ENCODE measurements around the gene EMP1.
"Not testable (repeated sequence)": the region's sequence is repeated elsewhere in the genome, so short reads cannot be mapped to it uniquely, and the experiment has no call there.

EMP1 gene

DNA sequence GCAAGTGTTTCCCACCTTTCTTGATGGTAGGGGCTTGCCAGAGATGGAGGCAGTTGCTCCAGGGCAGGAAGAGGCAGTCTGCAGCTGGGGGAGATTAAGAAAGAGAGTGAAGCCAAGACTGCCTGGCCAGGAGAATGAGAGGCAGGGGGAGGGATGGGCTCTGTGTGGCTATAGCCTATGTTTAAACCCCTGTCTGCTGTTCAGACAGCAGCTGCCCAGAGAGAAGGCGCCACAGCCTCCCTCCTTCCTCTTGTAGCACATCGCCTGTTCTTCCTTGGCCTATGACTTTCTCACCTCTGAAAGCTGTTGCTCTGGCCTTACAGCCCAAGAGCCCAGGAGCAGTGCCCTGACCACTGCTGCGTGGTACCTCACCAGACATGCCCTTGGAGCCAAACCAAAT is 61.7 kb downstream of the EMP1 start:
- DNase-seq (ENCODE audit: low read depth): no peak

DNA sequence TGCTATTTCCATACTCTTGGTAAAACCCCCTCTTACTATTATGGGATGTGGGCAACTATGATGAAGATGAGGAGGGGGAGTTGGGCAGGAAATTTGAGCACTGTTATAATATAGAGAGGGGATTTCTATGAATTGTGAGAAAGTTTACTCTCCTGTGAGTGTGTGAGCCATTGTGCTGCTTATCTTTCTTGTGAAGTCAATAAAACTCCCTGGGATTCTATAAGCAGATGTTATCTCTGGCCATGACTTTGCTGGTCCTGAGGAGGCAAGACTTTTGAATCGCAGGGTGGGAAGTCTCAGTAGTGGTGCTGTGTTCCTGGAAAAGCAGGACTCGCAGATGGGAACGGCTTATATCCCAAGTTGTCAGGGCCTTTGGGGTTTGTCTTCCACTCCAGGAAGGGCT is 62.2 kb downstream of the EMP1 start:
- no peak for DNase-seq (ENCODE audit: low read depth)

DNA sequence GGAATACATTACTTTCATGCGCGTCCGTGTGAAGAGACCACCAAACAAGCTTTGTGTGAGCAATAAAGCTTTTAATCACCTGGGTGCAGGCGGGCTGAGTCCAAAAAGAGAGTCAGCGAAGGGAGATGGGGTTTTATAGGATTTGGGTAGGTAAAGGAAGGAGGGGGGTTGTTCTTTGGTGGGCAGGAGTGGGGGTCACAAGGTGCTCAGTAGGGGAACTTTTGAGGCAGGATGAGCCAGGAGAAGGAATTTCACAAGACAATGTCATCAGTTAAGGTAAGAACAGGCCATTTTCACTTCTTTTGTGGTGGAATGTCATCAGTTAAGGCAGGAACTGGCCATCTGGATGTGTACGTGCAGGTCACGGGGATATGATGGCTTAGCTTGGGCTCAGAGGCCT is 63.1 kb downstream of the EMP1 start:
- not testable (repeated sequence) for DNase-seq (ENCODE audit: low read depth)

DNA sequence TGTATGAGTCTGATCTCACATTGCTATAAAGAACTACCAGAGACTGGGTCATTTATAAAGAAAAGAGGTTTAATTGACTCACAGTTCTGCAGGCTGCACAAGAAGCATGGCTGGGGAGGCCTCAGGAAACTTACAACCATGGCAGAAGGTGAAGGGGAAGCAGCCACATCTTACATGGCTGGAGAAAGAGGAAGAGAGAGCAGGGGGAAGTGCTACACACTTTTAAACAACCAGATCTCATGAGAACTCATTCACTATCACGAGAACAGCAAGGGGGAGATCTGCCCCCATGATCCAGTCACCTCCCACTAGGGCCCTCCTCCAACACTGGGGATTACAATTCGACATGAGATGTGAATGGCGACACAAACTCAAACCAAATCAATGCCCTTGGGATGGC is 71.3 kb downstream of the EMP1 start:
- DNase-seq (ENCODE audit: low read depth): not testable (repeated sequence)

DNA sequence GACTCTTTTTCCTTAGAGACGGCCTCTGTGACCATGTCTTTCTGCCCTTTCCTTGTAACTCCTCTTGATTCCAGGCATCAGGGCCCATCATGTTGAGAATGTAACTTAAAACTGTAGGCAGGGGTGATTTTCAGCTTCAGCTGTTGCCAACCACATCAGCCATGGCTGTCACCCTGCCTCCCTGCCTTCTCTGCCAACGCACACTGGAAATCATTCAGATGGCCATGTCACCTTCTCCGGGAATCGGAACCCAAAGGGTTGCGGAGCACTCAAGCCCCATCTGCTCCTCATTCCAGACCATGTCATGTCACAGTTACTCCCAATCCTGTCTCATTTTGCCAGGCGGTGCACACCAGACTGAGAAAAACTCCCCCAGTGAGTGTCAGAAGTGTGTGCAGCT is 72.1 kb downstream of the EMP1 start:
- DNase-seq (ENCODE audit: low read depth): no peak
